HG02973 (cell line): ENCODE results near the gene PPP1R15A.
"Not testable (repeated sequence)": the region's sequence is repeated elsewhere in the genome, so short reads cannot be mapped to it uniquely, and the experiment has no call there.

Source experiments
- ATAC-seq: cut with Tn5 transposase; IDR thresholded peaks from one replicate; pipeline ENCODE4 v1.9.1; 2021; ENCODE audit warnings: moderate library complexity; ENCODE audit not compliant: unreplicated experiment

Gene PPP1R15A

DNA sequence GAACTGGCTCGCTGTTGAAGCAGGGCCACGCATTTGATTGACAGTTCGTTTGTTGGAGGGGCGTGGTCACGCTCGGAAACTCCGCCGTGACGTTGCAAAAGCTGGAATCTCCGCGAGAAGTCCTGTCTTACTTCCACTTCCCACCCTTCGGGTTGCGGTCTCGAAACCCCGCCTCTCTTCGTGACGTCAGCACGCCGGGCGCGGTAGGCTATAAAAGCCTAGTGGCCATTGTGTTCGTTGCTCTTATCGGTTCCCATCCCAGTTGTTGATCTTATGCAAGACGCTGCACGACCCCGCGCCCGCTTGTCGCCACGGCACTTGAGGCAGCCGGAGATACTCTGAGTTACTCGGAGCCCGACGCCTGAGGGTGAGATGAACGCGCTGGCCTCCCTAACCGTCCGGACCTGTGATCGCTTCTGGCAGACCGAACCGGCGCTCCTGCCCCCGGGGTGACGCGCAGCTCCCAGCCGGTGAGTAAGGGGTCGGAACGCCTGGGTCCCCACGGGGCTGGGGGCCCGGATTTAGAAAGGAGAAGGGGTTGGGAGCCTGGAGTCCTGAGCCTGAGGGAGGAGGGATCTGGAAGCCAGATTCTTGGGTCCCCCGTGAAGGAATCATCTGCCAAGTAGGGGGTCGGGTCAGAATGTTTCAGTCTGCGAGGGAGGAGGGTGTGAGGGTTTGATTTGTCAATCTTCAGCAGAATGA lies at the start of gene PPP1R15A:
Gene PPP1R15A (plus strand): TSS at position 240 of the 702 bp plus-strand sequence. CDS start 813 bp downstream, outside the sequence.
- peak; percentile 31 for ATAC-seq

DNA sequence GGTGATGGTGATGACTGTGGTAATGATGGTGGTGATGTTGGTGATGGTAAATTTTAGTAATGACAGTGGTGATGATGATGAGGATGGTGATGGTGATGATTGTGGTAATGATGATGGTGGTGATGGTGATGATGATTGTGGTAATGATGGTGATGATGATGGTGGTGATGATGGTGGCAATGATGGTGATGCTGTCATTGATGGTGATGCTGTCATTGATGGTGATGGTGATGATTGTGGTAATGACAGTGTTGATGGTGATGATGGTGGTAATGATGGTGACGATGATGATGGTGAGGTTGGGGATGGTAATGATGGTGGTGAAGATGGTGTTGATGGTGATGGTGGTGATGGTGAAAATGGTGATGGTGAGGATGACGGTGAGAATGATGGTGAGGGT lies 49.7 kb upstream of the PPP1R15A start:
- no peak for ATAC-seq

DNA sequence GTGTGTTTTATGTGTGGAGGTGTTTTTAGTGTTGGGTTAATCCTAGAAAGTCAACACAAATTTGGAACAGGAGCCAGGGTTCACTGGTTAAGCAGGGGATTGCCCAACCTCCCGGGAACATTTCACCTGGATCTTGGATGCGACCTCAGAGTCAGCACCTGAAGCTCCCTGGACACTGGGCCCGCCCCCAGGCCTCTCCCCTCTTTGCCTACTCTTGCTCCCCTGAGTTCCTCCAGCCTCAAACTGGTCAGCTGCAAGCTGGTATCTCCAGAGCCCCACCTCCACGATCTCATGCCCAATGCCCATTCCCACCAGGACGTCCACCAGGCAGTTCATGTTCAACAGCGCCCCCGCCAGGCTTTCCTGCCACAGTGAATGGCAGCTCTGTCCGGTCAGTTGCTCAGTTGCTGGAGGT lies 45.6 kb upstream of the PPP1R15A start:
- ATAC-seq, result no peak

DNA sequence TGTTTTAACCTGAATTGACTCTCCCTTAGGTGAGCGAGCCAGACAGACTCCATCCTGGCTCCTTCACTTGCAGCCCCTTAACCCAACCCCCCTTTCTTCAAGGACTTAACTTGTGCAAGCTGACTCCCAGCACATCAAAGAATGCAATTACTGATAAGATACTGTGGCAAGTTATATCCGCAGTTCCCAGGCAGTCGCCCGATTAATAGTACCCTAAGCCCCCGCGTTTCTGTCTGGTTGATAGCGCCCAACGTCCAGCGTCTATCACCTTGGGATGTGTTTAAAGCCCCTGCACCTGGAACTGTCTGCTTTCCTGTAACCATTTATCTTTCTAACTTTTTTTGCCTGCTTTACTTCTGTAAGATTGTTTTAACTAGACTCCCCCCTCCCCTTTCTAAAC lies 42.1 kb upstream of the PPP1R15A start:
- ATAC-seq, result no peak

DNA sequence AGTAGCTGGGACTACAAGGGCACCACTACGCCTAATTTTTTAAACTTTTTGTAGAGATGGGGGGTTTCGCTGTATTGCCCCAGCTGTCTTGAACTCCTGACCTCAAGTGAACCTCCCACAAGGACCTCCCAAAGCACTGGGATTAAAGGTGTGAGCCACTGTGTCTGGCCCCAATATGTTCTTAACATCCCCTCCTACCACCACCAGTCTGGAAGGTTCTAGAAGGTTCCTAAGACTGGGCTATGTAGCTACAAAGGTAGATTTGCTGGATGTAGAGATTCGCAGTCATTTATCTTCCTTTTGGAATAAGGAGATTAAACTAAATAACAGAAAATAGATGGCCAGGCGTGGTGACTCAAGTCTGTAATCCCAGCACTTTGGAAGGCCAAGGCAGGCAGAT lies 41.3 kb upstream of the PPP1R15A start:
- ATAC-seq, result no peak

DNA sequence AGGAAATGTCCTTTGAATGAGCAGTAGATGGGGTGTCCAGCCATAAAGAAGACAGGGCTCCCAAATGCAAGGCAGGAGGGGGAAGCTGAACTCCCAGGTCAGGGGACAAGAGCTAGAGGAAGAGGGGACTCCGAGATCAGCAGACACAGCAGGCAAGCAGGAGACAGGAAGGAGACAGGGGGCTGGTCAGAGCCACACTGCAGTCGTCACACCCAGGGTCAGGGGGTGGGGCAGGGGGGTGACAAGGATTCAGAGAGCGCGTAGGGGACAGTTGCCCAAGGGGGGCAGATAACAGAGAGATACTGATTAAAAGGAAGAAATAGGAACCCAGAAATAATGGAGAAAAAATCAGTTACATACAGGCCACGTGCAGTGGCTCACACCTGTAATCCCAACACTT lies 39.2 kb upstream of the PPP1R15A start:
- no peak for ATAC-seq

DNA sequence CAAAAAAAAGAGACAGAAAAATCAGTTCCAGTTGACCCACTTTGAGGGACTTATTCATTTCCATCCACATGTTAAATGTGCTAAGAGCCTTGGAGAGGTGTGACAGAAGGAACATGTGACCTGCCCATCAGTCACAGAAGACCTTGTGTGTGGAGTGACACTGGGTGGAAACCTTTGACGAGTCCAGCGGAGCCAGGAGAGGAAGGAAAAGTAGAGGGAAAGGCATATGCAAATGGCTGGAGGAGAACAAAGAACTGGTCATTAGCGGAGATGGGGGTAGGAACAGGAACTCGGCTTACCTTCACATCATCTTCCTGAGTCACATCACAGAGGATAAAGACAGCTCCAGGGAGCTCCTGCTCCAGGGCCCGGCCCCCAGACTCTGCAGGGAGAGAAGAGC lies 38.2 kb upstream of the PPP1R15A start:
- no peak for ATAC-seq

DNA sequence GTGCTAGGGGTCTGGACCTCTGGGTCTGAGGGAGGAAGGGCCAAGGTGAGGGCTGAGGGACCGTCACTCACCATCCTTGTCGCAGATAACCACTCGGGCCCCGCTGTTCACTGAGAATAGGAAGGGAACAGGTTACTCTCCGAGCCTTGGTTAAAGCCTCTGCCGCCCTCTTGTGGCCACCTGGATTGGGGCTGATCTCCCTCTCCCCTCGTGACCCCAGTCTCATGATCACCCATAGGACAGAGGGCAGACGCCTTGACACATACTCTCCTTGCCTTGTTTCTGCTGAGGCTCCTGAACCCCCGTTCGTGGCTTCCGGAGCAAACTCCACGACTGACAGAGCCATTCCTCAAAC lies 36.5 kb upstream of the PPP1R15A start:
- ATAC-seq, result peak; percentile 72

DNA sequence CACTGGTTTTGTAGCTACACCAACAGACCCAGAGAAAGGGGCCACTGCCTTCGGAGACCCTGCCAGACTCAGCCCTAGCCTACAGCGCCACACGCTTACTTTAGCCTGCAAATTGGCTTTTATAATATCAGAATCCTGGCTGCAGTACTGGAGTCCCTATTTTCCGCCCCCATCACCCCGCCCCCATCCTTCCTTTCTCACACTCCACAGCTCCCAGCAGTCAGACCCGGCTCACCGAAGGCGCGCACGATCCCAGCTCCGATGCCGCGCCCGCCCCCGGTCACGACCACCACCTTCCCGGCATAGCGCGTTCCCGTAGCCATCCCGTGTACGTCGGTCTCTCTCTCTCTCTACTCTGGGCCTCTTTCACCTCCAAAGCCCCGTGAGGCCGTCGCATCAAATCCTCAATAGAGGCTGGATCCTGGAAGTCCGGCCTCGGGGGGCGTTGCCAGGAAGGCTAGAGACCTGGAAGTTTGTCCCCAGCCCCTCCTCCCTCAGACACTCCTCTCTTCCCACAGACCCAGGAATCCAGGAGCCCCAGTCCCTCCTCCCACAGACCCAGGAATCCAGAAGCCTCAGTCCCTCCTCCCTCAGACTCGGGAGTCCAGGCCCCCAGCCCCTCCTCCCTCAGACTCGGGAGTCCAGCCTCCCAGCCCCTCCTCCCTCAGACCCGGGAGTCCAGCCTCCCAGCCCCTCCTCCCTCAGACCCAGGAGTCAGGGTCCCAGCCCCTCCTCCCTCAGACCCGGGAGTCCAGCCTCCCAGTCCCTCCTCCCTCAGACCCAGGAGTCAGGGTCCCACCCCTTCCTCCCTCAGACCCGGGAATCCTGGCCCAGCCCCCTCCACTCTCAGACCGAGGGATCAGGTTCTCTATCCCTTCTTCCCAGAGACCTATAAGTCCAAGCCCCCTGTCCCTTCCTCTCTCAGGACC lies 35.9 kb upstream of the PPP1R15A start, which contains the start of gene HSD17B14:
Gene HSD17B14 (minus strand): TSS at position 403 of the 929 bp plus-strand sequence. CDS start 80 bp downstream, at position 323.
- no peak for ATAC-seq

DNA sequence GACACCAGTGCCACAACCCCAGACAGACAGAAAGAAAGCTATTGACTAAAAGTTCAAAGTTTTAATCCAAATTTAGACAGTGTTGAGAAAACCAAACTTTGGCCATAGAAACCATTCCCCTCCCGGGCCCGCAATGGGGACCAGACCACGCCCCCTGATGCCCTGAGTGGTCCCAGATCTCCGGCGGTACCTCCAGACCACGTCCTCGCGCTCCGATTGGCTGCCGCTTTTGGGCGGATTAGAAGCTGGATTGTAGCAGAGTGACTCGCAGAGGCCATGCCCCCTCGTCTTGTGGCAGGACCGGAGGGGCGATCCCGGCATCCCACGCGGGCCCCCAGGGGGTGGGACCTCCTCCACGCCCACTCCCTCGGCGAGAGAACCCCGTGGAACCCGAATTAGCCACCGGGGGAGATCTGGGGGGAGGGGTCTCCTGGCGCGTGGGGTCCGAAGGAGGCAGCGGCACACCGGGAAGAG lies 35.1 kb upstream of the PPP1R15A start:
- peak; percentile 63 for ATAC-seq

DNA sequence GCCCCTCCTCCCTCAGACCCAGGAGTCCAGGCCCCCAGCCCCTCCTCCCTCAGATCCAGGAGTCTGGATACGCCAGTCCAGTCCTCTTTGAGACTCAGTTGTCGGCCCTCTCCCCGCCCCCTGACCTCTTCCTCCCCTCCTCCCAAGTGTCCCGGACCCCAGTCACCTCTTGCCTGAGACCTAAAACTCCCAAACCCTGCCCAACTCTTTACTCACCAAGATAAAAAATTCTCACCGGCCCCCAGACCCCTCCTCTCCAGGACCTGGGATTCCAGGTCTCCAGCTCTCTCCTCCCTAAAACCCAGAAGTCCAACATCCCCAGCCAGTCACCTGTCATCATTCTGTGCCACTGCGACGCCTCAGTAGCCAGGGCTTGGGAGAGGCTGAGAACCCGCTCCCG lies 34.5 kb upstream of the PPP1R15A start:
- no peak for ATAC-seq

DNA sequence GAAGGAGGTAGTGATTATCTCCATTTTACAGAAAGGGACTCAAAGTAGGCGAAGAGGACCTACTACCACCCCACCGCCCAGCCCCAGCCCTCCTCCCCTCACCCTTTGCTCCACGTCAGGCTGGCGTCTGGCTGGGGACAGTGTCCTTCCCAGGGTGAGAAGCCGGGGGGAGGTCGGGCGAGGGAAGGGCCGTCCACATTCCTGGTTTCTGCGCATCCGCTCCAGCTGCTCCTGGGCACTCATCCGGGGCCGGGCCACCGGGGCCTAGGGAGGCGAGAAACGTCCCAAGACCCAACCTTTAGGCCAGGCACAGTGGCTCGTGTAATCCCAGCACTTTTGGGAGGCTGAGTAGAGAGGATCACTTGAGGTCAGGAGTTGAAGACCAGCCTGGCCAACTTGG lies 31.2 kb upstream of the PPP1R15A start:
- ATAC-seq, result no peak

DNA sequence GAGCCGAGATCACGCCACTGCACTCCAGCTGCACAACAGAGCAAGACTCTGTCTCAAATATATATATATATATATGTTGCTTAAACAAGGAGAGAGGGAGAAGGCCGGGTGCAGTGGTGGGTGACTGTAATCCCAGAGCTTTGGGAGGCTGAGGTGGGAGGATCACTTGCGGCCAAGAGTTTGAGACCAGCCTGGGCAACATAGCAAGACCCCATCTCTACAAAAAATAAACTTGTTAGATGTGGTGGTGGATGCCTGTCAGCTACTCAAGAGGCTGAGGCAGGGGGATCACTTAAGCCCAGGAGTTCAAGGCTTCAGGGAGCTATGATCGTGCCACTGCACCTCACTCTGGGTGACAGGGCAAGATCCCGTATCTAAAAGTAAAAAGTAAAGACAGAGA lies 30.6 kb upstream of the PPP1R15A start:
- ATAC-seq, result no peak

DNA sequence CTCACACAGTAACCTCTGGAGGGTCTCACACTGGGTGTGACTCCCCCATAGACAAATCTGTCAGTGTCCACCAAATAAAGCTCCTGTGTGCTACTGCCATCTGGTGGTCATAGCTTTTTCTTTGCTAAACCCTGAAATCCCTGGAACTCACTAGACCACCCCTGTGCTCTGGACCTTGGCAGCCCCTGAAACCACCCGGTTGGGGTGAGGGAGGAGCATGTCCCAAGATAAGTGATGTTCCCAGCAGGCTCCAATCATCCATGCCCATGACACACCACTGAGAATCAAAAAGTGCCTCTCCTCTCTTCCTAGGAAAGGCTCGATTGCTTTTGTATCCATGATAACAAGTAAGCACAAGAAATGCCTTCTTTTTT lies 29.4 kb upstream of the PPP1R15A start:
- ATAC-seq, result no peak

DNA sequence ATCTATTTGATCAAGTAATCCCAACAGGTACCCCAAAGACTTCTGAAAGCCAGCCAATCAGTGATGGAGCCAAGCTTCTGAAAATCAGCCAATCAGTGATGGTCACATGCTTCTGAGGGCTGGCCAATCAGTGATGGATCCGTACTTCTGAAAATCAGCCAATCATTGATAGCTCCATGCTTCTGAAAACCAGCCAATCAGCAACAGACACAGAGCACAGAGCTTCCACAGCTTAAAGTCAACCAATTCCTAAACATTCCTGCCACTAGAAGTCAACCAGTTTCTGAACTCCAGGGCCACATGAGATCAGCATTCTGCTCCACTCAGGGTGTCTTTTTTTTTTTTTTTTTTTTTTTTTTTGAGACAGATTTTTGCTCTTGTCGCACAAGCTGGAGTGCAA lies 27.7 kb upstream of the PPP1R15A start:
- ATAC-seq, result no peak

DNA sequence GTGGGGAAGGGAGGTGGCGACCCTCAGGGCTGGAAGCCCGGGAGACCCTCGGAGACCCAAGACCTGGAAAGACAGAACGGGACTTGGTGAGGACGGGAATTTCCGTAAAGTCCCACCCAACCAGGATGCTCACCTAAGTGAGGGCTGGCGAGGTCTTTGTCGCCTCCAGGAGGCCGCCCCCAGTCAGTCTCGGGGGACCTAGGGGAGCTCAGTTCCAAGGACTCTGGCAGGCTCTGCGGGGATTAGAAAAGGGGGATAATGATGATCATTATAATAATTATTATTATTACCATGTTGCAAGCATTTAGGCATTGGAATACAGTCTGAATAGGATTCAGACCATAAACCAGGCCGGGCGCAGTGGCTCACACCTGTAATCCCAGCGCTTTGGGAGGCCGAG lies 26.8 kb upstream of the PPP1R15A start:
- ATAC-seq, result no peak

DNA sequence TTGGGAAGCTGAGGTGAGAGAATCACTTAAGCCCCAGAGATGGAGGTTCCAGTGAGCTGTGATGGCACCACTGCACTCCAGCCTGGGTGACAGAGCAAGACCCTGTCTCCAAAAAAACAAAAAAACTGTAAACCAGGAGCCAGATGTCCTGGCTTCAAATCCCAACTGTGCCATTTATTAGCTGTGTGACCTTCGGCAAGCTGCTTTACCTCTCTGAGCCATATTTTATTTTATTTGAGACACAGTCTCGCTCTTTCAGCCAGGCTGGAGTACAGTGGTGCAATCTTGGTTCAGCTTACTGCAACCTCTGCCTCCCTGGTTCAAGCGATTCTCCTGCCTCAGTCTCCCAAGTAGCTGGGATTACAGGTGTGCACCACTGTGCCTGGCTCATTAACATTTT lies 25.6 kb upstream of the PPP1R15A start:
- ATAC-seq, result not testable (repeated sequence)

DNA sequence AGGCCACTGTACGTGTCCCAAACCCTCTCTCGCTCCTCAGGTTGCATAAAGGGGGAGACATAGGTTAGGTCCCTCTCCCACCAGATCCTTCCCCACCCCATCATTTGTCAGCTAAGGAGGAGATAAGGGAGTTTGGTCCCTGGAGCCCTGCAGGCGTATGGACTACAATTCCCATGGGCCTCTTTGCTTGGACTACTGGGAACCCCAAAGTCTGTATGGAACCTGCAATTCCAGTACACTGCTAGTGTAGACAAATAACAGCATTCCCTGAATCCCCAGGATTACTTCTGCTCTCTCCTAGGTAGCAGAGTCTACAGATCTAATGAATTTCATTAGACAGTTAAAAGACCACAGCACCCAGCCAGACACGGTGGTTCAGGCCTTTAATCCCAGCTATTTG lies 19.9 kb upstream of the PPP1R15A start:
- no peak for ATAC-seq

DNA sequence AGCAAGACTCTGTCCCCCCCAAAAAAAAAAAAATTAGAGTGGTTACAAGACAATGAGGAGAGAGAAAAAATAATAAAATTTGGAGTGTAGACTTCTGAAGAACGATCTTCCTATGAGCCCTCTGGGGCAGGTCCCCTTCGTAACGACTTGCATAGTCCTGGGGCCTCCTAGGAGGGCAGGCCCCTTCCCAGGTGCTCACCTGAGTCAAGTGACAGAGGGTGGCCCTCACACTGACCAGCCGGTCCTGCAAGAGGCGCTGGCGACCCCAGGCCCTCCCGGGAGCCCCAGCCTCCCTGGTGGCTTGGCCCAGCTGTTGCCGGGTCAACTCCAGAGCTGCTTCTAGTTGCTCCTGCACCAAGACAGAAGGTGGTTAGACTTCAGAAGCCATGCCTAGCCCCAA lies 18.7 kb upstream of the PPP1R15A start:
- ATAC-seq, result no peak

DNA sequence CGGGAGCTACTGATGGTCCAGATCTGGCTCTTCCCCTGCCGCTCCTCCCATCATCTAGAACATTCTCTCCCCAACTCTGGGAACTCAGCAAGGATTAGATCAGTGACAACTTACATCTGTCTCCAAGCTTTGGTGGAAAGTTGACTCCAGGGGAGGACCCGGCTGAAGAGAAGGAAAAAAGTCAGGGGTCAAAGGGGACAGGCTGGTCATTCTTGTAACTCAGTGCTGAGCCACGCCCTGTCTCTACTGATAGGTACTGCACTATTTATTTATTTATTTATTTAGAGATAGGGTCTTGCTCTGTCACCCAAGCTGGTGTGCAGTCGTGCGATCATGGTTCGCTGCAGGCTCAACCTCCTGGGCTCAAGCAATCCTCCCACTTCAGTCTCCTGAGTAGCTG lies 18.1 kb upstream of the PPP1R15A start:
- ATAC-seq, result no peak

DNA sequence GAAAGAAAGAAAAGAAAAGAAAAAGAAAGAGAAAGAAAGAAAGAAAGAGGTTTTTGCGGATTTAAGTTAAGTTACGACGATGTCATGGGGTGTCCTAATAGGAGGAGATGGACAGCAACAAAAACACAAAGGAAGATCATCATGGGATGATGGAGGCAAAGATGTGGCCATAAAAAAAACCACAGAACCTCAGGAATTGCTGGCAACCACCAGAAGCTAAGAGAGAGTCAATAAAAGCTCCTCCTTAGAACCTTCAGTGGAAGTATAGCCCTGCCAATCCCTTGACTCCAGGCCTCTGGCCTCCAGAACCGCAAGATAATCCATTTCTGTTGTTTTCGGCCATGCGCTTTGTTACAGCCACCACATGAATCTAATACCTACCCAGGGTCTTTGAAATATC lies 15.3 kb upstream of the PPP1R15A start:
- ATAC-seq, result no peak
